GM21717 (cell line): ENCODE data around the gene NTN1.
A peak's percentile ranks its signal among the peaks of the same experiment; 100 is the strongest.
"Not testable (repeated sequence)": the region's sequence is repeated elsewhere in the genome, so short reads cannot be mapped to it uniquely, and the experiment has no call there.

Source experiments
- ATAC-seq: cut with Tn5 transposase; IDR thresholded peaks from one replicate; pipeline ENCODE4 v1.9.1; 2021; ENCODE audit warnings: mild to moderate bottlenecking, moderate library complexity; ENCODE audit not compliant: unreplicated experiment

Gene NTN1

GRCh38 chr17:9021158-9021991, at the start of gene NTN1:
NTN1 (plus strand) TSS chr17:9021510; CDS start chr17:9022374, 864 bp downstream.
- peak; percentile 65 for ATAC-seq

DNA sequence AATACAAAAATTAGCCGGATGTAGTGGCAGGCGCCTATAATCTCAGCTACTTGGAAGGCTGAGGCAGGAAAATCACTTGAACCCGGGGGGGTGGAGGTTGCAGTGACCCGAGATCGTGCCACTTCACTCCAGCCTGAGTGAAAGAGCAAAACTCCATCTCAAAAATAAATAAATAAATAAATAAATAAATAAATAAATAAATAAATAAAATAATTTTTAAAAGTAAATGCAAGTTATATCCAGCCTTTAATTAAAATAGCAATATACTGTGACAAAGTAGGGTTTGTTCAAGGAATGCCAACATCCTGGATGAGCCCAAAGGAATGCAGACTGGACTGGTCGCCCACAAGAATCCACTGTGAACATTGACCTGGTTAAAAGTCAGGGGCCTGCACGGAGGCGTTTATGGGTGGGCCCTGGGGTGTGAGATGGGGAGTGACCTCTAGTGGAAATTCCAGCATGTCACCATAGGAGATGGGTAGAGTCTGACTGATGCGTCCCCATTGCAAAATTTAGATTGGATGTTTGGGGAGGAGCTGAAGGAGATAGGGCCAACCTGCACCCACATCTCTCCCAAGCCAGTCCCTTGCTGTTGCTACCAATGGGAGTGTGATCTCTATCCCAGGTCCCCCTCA, 46.1 kb upstream of the NTN1 start:
- no peak for ATAC-seq

DNA sequence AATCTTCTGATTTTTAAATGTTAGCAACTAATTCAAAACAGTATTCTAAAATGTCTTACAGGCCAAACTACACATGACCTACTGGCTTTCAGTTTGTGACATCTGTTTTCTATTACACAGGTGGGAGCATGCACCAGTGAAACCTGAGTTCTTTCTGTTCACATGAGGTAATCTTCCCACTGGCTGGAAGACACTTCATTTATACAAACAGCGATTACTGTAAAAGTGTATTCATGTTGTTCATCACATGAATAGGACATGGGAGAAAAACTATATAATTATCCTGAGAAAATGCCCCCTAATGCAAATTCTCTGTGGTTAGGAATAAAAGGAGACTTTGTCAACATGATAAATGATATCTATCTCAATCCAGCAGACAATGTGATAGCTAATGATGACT, 44.7 kb upstream of the NTN1 start:
- no peak for ATAC-seq

GRCh38 chr17:8979715-8980114, 41.6 kb upstream of the NTN1 start:
- ATAC-seq, result no peak

GRCh38 chr17:8981443-8981842, 39.9 kb upstream of the NTN1 start:
- ATAC-seq, result no peak

GRCh38 chr17:8984225-8984624, 37.1 kb upstream of the NTN1 start:
- ATAC-seq, result not testable (repeated sequence)

GRCh38 chr17:8985054-8985701, 36.1 kb upstream of the NTN1 start:
- ATAC-seq, result no peak

GRCh38 chr17:8986295-8986694, 35.0 kb upstream of the NTN1 start:
- ATAC-seq, result no peak

- ATAC-seq, result not testable (repeated sequence)
Measured at GRCh38 chr17:8988263-8988935, 32.9 kb upstream of the NTN1 start.

- no peak for ATAC-seq
Measured at GRCh38 chr17:8991514-8992285, 29.6 kb upstream of the NTN1 start.

DNA sequence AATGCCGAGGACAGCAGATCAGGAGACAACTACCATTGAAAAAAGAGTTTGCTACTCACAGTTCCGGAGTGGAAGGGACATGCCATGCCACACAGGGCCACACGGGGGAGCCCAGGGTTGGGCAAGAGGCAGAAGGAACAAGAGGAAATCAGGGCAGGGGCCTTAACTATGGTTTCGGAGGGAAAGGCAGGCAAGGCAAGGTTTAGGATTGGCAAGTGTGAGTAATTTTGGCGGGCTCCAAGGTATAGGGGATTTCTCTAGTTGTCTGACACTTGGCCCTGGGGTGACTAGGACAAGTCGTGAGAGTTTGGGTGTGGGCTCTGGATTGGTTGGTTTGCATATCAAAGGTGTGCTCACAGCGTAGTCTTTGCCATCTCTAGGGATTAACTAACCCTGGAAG, 27.0 kb upstream of the NTN1 start:
- no peak for ATAC-seq

GRCh38 chr17:8995711-8996110, 25.6 kb upstream of the NTN1 start:
- ATAC-seq, result no peak

DNA sequence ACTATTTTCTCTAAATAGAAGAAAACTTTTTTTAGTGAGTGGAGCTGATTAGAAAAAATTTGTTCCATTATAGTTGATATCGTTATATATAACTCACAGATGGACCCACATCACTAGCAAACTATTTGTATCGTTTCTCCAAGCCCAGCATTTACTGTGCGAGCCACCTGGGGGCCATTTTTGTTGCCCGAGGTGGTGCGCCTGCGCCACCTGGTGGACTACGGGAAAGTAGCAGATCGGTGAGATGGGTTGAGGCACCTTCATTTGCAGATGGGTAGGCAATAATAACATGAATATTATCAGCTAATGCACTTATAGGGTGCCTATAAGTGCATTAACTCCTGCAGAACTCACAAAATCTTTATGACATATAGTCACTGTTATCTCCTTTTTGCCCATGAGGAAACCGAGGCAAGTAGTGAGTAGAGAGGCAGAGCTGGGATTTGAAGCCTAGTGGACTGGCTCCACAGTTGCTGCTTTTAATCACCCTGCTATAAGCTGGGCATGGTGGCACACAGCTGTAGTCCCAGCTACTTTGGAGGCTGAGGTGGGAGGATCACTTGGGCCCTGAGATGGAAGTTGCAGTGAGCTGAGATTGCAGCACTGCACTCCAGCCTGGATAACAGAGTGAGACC, 23.2 kb upstream of the NTN1 start:
- no peak for ATAC-seq

- no peak for ATAC-seq
Measured at GRCh38 chr17:9001559-9001958, 19.8 kb upstream of the NTN1 start.

DNA sequence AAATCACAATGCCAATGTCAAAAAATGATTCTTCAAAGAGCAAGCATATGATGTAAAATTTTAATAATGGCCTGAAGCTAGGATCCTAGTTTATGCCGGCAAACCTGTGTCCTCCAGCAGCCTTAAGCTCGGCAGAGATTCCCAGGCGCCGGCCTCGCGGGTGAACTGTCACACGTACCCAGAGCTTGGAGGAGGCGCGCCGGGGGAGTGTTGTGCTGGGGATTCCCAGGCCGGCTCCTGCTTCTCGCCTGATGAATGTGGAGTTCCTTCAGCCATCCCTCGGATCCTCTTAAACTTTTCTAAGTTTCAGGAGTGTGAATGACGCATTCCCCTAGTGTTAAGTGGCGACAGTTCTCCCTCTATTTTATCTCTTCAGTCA, 19.1 kb upstream of the NTN1 start:
- no peak for ATAC-seq

DNA sequence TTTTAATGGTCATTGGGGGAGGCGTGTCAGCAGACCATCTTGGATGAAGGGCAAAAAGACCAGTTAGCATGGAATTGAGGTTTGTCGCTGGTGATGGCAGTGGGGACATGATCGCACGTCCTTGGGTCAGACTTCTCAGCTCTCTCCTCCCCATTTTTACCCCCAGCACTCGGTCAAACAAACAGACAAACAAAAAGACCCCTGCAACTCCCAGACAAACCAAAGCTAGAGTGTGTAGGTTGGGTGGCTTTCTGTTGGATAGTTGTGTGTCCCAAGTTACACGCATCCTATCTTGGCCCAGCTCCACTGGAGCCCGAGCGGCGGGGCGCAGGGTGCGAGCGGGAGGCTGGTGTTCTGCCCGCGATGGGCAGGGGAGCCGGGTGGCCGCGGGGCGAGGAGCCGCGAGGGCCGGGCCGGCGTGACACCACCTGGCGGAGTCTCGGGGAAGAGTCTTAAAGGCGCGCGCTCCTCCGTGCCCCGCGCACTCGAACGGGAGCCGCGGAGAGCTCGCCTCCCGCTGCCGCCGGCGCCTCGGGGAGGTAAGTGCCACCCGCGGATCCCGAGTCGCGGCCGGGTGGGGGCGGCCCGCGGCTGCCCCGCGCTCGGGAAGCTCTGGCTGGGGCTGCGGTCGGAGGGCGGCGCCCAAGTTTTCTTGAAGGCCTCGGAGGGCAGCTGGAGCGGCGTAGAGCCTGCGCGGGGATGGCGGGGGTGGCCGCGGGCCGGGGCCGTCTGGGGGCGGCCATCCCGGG, 18.5 kb upstream of the NTN1 start:
- no peak for ATAC-seq

- ATAC-seq, result no peak
Measured at GRCh38 chr17:9003355-9004131, 17.8 kb upstream of the NTN1 start.

- ATAC-seq, result no peak
Measured at GRCh38 chr17:9004132-9004960, 17.0 kb upstream of the NTN1 start.
